HG02798 (cell line): ENCODE data around the gene SLC35E2B.
"Not testable (repeated sequence)": the region's sequence is repeated elsewhere in the genome, so short reads cannot be mapped to it uniquely, and the experiment has no call there.

Source experiments
- ATAC-seq: cut with Tn5 transposase; IDR thresholded peaks from one replicate; pipeline ENCODE4 v1.9.1; 2021; ENCODE audit warnings: mild to moderate bottlenecking; ENCODE audit not compliant: unreplicated experiment, poor library complexity

Gene SLC35E2B

GRCh38 chr1:1692714-1693647 is at the start of gene SLC35E2B:
SLC35E2B (minus strand) TSS chr1:1692795; CDS start chr1:1676699, 16,096 bp downstream.
- ATAC-seq = peak; percentile 78

- ATAC-seq = not testable (repeated sequence)
Measured at GRCh38 chr1:1741013-1741412, 48.4 kb upstream of the SLC35E2B start.

GRCh38 chr1:1738799-1739337 is 46.3 kb upstream of the SLC35E2B start:
- peak; percentile 25 for ATAC-seq

GRCh38 chr1:1737675-1738590 is 45.3 kb upstream of the SLC35E2B start:
- peak; percentile 67 for ATAC-seq

- ATAC-seq = no peak
Measured at GRCh38 chr1:1732381-1732780, 39.8 kb upstream of the SLC35E2B start.

- no peak for ATAC-seq
Measured at GRCh38 chr1:1730870-1731269, 38.3 kb upstream of the SLC35E2B start.

GRCh38 chr1:1730230-1730629 is 37.6 kb upstream of the SLC35E2B start:
- ATAC-seq = not testable (repeated sequence)

GRCh38 chr1:1729116-1729816 is 36.7 kb upstream of the SLC35E2B start:
- not testable (repeated sequence) for ATAC-seq

- not testable (repeated sequence) for ATAC-seq
Measured at GRCh38 chr1:1728308-1729005, 35.9 kb upstream of the SLC35E2B start.

- not testable (repeated sequence) for ATAC-seq
Measured at GRCh38 chr1:1727131-1727651, 34.6 kb upstream of the SLC35E2B start.

GRCh38 chr1:1726088-1726487 is 33.5 kb upstream of the SLC35E2B start:
- ATAC-seq = not testable (repeated sequence)

- peak; percentile 98 for ATAC-seq
Measured at GRCh38 chr1:1724035-1724864, 31.7 kb upstream of the SLC35E2B start, which contains the start of gene CDK11A. CDK11A (minus strand) TSS chr1:1724357; CDS start chr1:1722818, 1,539 bp downstream.

- no peak for ATAC-seq
Measured at GRCh38 chr1:1721201-1721600, 28.6 kb upstream of the SLC35E2B start.

GRCh38 chr1:1715109-1715883 is 22.7 kb upstream of the SLC35E2B start:
- ATAC-seq = not testable (repeated sequence)

- ATAC-seq = not testable (repeated sequence)
Measured at GRCh38 chr1:1707897-1708296, 15.3 kb upstream of the SLC35E2B start.

- ATAC-seq = not testable (repeated sequence)
Measured at GRCh38 chr1:1707241-1707640, 14.6 kb upstream of the SLC35E2B start.

- ATAC-seq = not testable (repeated sequence)
Measured at GRCh38 chr1:1705623-1706022, 13.0 kb upstream of the SLC35E2B start.
